NCI-H69 (cell line): ENCODE data around the gene RPL13A.
A peak's percentile ranks its signal among the peaks of the same experiment; 100 is the strongest.

ENCODE experiments used
- DNase-seq: peaks from one replicate; lab custom pipeline; 2025; lab: John Stamatoyannopoulos, UW

Gene RPL13A

GRCh38 chr19:49486232-49486631 lies 1.2 kb upstream of the RPL13A start:
- no peak for DNase-seq

- no peak for DNase-seq
Measured at GRCh38 chr19:49486710-49487276, 615 bp upstream of the RPL13A start.

- DNase-seq = peak; percentile 46
Measured at GRCh38 chr19:49488046-49488862, 846 bp downstream of the RPL13A start.

- no peak for DNase-seq
Measured at GRCh38 chr19:49488863-49489537, 1.6 kb downstream of the RPL13A start.

GRCh38 chr19:49489601-49490167 lies 2.3 kb downstream of the RPL13A start:
- DNase-seq = no peak

GRCh38 chr19:49490287-49491029 lies 3.0 kb downstream of the RPL13A start:
- DNase-seq = no peak

GRCh38 chr19:49491030-49491803 lies 3.8 kb downstream of the RPL13A start:
- DNase-seq = no peak

GRCh38 chr19:49491804-49492572 lies 4.6 kb downstream of the RPL13A start:
- DNase-seq = no peak

- no peak for DNase-seq
Measured at GRCh38 chr19:49492573-49493405, 5.4 kb downstream of the RPL13A start.

GRCh38 chr19:49496574-49497008 lies 9.2 kb downstream of the RPL13A start:
- DNase-seq = no peak

- peak; percentile 26 for DNase-seq
Measured at GRCh38 chr19:49497047-49497788, 9.8 kb downstream of the RPL13A start.

GRCh38 chr19:49497789-49498103 lies 10.3 kb downstream of the RPL13A start:
- no peak for DNase-seq

- DNase-seq = no peak
Measured at GRCh38 chr19:49498475-49498874, 11.1 kb downstream of the RPL13A start.

- no peak for DNase-seq
Measured at GRCh38 chr19:49499030-49499670, 11.7 kb downstream of the RPL13A start.

- peak; percentile 80 for DNase-seq
Measured at GRCh38 chr19:49502866-49503581, 15.6 kb downstream of the RPL13A start.

- DNase-seq = no peak
Measured at GRCh38 chr19:49503582-49503962, 16.2 kb downstream of the RPL13A start.

GRCh38 chr19:49506575-49507105 lies 19.2 kb downstream of the RPL13A start:
- DNase-seq = peak; percentile 85
